Femur (tissue), 1 donor: Measurements from ENCODE around the gene SLC25A13.
"Not testable (repeated sequence)": the region's sequence is repeated elsewhere in the genome, so short reads cannot be mapped to it uniquely, and the experiment has no call there.

Experiments used
- DNase-seq: peaks from one replicate; pipeline ENCODE4 v3.0.0-alpha.2; 2017

SLC25A13 gene

GRCh38 chr7:96196676-96197075 lies 125.2 kb downstream of the SLC25A13 start:
- no peak for DNase-seq

- no peak for DNase-seq
Measured at GRCh38 chr7:96189129-96189820, 132.6 kb downstream of the SLC25A13 start.

- DNase-seq: peak; percentile 30
Measured at GRCh38 chr7:96188591-96188991, 133.3 kb downstream of the SLC25A13 start.

- peak; percentile 64 for DNase-seq
Measured at GRCh38 chr7:96188174-96188581, 133.7 kb downstream of the SLC25A13 start.

- no peak for DNase-seq
Measured at GRCh38 chr7:96187735-96188134, 134.2 kb downstream of the SLC25A13 start.

- DNase-seq: no peak
Measured at GRCh38 chr7:96184783-96185182, 137.1 kb downstream of the SLC25A13 start.

GRCh38 chr7:96183163-96183670 lies 138.7 kb downstream of the SLC25A13 start:
- DNase-seq: peak; percentile 50

- no peak for DNase-seq
Measured at GRCh38 chr7:96182424-96183158, 139.3 kb downstream of the SLC25A13 start.

- no peak for DNase-seq
Measured at GRCh38 chr7:96181174-96181573, 140.7 kb downstream of the SLC25A13 start.

GRCh38 chr7:96179837-96180236 lies 142.1 kb downstream of the SLC25A13 start:
- DNase-seq: no peak

- DNase-seq: no peak
Measured at GRCh38 chr7:96179341-96179740, 142.6 kb downstream of the SLC25A13 start.

- no peak for DNase-seq
Measured at GRCh38 chr7:96178581-96178980, 143.3 kb downstream of the SLC25A13 start.

GRCh38 chr7:96177353-96177752 lies 144.5 kb downstream of the SLC25A13 start:
- no peak for DNase-seq

GRCh38 chr7:96174812-96175211 lies 147.1 kb downstream of the SLC25A13 start:
- no peak for DNase-seq

- no peak for DNase-seq
Measured at GRCh38 chr7:96173781-96174180, 148.1 kb downstream of the SLC25A13 start.

GRCh38 chr7:96169439-96169838 lies 152.5 kb downstream of the SLC25A13 start:
- DNase-seq: no peak

GRCh38 chr7:96167424-96167823 lies 154.5 kb downstream of the SLC25A13 start:
- no peak for DNase-seq

GRCh38 chr7:96161897-96162296 lies 160.0 kb downstream of the SLC25A13 start:
- no peak for DNase-seq

- DNase-seq: no peak
Measured at GRCh38 chr7:96157856-96158255, 164.0 kb downstream of the SLC25A13 start.

- not testable (repeated sequence) for DNase-seq
Measured at GRCh38 chr7:96154506-96154905, 167.4 kb downstream of the SLC25A13 start.

- no peak for DNase-seq
Measured at GRCh38 chr7:96152706-96153105, 169.2 kb downstream of the SLC25A13 start.

- DNase-seq: no peak
Measured at GRCh38 chr7:96151889-96152288, 170.0 kb downstream of the SLC25A13 start.

GRCh38 chr7:96144260-96144526 lies 177.7 kb downstream of the SLC25A13 start:
- DNase-seq: no peak

GRCh38 chr7:96143495-96144259 lies 178.2 kb downstream of the SLC25A13 start:
- no peak for DNase-seq
